HCEC 1CT (cell line): ENCODE data around the gene NPFFR1.

Experiments
- DNase-seq: peaks from one replicate; pipeline ENCODE4 v3.0.0-alpha.2; 2017

Gene NPFFR1

DNA sequence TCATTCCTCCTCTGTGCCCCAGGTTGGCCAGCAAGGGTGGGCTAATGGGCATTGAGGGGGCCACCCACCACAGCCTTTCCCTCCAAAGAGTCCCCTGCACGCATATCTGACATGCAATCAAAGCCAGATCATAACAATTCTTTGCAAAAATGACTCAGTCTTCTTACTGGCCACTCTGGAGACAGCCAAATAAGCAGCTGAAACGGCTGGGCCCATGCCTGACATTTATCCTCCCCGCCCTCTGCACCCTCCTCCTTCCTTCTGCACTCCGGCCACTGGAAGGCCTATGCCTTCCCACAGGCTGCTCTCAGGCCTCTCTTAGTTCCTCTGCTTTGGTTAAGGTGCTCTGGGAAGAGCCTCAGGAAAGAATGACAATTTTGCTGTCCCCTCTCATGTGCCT is 29.2 kb upstream of the NPFFR1 start:
- peak; percentile 15 for DNase-seq

DNA sequence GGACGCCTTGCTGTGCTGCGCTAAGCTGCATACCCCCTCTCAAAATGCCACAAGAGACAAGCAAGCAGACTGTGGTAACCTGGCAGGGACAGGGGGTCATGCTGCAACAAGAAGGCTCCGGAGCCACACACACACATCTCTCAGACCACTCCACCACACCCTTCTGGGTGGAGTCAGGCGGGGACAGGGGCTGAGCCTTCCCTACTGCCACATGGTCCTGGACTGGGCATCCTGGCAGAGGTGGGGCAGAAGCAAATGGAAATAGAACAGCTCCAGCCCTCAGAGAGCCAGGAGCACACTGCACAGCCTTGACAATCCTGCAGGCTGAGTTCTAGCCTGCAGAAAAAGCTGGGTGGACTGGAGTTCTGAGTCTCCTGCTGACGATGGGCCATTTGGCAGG is 28.4 kb upstream of the NPFFR1 start:
- DNase-seq: no peak

DNA sequence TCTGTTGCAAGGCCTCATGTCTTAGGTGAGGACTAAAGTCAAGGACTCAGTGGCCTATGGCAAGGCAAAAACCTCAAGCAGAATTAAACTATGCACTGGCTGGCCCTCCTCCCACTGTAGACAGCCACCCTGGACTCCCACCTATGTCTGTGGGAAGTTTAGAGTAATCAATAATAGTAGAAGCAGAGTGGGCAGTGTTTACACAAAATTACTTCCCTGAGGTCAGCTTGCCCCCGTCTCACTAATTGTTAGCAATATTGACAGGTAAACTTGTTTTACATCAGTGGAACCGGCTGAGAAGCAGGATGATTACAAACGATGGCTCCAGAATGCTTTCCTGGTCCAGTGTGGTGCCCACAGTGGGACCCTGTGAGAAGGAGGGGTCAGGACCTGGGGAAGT is 27.9 kb upstream of the NPFFR1 start:
- no peak for DNase-seq

DNA sequence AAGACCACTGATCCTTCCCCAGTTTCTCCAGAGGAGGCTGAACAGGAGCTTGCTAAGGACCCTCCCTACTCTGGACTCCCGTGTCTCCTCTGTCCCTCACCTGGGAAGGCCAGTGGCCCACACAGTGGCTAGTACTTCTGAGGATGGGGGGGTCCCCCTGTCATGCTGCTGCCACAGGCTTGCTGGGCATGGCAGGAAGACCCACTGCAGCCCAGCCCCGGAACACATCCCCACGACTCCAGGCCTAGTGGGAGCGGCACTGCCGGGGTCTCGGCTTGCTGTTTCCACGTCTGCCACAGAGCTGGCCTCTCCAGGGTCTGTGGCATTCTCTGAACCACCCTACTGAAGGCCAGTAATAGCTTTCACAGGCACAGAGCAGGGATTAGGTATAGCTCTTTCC is 25.9 kb upstream of the NPFFR1 start:
- DNase-seq: no peak

DNA sequence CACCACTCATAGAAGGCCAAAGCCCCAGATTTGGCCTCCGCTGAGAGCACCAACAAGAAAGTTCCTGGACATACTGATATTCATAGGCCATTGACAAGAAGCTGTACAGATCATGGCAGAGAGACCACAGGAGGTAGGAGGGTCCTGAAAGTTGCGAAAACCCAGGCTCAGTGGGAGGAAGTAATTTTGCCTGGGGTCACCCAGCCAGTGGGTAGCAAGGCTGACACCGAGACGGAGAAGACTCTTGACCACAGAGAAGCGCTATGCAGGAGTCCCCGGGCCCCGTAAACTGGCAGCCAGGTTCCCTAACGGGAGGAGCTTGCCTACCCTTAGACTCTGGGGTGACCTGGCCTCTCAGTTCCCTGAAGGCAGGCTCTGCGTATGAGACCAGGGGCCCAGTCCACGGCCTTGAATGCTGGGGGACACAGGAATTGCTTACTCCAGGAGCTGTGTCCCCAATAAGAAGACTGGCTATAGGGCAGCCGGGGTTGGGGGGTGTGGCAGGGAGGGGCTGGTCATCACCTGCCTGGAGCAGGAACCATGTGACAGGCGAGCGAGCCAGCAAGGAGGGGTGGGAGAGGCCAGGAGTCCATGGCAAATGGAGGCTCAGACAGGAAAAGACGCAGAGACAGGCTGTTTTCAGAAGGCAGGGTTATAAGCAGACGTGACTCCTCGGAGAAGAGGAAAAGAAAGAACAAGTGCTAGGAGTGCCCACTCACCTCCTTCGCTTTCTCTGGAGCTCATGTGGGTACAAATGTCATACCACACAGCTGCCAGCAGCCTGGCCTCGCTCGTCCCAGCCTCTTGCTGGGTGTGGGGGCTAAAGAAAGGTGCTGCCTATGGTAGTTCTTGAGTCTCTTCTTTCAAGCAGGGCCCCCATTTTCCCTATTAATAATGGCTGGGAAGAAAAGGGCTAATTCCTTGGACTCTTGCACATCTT is 24.6 kb upstream of the NPFFR1 start:
- no peak for DNase-seq

DNA sequence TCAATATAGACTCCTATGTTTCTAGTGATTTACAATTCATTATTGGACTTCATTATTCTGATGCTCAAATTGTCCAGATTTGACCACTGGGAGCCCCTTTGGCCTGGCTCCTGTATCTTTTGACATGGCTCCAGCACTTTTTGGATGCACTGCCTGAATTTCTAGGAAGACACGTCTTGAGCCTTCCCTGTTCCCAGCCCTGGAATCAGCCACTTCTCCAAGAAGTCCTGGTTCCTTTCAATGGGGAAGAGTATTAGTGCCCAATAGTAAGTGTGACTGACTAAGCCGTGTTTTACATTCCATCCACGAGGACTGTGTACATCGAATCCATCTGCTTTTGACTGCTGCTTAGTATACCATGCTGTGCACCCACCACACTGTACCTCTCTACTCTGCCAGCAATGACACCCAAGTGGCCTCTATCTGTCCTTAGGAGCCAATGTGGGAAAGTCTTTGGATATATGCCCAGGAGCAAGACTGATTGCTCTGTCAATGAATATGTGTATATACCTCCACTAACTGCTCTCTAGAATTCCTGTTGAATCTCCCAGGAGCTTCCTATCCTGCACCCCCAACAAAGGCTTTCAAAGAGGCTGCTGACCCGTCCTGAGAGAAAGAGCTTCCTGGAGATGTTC is 23.2 kb upstream of the NPFFR1 start:
- no peak for DNase-seq

DNA sequence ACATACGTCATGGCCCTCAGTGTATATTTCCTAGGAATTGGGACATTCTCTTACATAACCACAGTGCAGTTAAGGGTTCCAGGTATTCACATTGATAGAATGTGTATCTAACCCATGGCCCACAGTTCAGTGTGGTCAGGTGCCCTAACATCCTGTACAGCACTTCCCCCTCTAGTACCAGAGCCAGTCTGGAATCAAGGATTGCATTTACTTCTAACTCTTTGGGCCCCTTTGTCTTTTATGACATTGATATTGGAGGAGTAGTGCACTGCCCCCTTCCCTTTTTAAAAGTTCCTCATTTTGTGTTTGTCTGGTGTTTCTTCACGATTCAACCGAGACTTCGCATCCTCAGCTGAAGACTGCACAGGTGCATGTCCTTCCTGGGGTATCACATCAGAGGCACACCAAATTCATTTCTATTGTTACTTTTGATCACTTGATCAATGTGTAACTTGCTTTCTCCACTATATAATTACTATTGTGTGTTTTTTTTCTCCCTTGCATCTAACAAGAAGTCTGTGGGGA is 22.4 kb upstream of the NPFFR1 start:
- DNase-seq: no peak

DNA sequence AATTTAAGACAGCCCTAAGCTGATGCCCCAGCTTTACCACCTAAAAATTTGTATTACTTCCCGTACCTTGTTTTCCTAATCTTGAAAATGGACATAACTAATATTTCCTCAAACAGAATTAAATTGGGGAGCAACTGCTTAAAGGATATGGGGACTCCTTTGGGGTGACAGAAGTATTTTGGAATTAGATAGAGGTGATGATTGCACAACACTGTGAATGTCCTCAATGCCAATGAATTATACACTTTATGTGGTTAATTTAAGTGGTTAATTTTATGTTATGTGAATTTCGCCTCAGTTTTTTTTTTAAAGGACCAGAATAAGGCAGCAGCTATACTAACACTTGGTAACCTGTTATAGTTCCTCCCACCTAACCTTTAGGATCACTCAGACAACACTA is 19.9 kb upstream of the NPFFR1 start:
- DNase-seq: no peak

DNA sequence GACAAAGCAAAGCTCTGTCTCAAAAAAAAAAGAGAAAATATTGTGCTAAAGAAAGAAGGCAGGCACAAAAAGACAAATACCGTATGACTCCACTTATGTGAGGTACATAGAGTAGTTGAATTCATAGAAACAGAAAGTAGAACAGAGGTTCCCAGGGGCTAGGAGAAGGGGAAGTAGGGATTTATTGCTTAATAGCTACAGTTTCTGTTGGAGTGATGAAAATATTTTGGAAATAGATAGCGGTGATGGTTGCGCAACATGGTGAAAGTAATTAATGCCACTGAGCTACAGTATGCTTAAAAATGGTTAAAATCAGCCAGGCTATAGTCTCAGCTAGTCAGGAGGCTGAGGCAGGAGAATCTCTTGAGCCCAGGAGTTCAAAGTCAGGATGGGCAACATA is 18.5 kb upstream of the NPFFR1 start:
- peak; percentile 23 for DNase-seq

DNA sequence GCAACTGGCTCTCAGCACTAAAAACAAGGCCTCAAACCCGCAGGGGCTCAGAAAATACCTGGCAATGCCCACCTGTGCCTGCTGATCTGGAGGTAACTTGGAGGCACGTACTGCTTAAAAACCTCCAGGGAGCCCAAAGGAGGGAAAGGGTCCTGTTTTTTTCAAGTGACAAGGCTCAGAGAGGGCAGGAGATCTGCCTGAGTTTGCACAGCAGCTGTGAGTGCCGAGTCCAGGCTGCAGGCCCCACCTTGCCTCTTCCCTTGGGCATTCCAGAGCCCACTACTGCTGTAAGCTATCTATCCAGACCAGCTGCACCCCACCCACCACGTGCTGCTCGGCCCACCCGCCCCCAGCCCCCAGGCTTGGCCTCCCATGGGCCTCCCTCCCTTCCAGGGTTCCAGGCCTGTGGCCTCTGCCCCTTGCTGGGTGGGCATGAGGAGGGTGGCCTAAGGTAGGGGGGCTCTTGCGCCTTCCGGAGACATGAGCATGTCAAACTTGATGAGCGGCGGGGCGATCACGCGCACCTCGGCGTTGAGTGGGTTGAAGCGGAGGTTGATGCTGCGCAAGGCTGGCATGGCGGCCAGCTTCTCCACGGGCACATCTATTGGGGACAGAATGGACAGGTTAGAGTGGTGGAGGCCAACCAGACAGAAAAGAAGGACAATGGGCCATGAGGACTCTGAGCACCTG is 17.2 kb upstream of the NPFFR1 start:
- DNase-seq: no peak

DNA sequence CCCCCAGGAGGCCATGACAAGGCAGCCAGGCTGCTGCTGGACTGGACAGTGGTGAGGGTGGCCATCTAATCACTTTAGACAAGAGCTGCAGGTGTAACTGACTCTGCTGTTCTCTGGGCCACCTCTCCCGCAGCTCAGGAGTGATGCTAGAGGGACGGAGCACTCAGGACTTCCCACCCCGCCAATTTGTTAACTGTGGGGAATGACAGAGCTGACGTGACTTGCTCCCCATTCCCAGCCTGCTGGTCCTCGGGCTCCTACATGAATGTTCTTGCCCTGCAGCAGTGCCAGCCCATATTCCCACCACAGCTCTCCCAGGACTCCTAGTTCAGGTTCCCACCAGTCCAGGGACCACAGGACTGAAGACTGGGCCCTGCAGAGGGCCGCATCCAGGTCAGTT is 16.7 kb upstream of the NPFFR1 start:
- no peak for DNase-seq

DNA sequence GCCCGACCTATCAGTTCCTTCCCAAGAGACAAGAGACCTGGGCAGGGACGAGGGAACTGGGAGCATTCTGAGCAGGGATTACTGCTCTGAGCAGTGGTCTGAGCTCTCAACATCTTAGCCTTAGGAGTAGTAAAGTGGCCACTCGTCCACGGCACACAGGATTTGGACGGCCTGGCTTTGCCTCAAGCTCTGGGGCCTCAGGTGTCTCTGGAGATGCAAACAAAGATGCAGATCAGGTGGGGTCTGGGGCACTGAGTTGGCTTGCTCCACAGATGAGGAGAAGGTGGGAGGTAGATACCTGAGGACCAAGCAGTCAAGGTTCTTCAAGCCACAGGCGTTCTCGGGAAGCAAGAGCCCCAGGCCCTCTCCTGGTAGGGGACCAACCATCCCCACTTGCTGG is 16.1 kb upstream of the NPFFR1 start:
- DNase-seq: no peak

DNA sequence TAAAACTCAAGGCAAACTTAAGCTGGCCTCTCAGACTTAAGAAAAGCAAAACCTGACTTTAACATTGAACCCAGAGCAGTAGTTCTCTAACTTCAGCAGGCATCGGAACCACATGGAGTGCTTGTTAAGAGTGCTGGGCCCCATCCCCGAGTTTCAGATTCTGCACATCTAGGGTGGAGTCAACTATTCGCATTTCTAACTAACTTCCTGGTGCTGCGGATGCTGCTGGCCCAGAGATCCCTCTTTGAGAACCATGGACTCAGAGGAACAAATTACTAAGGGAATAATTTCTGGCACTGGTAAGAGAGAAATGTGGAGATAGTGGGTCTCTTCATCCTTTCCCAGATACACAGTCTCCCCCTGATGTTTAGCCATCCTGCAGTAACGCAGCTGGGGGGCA is 14.6 kb upstream of the NPFFR1 start:
- no peak for DNase-seq

DNA sequence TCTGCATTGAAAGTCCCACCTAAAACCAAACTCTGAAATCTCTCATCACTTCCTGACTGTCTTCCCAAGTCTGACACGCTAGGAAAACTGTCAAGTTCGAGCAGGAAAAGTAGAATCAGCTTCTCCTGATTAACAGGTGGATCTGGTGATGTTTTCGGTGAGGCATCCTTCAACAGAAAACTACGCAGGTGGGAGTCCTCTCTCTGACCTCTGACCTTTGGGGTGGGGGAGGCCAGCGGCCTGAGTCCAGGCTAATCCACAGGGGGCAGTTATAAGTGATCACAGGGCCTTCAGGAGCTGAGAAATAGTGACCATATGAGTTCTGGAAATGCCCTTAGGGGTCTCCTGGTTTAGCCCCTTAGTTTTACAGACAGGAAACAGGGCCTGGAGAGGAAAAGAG is 13.4 kb upstream of the NPFFR1 start:
- no peak for DNase-seq

DNA sequence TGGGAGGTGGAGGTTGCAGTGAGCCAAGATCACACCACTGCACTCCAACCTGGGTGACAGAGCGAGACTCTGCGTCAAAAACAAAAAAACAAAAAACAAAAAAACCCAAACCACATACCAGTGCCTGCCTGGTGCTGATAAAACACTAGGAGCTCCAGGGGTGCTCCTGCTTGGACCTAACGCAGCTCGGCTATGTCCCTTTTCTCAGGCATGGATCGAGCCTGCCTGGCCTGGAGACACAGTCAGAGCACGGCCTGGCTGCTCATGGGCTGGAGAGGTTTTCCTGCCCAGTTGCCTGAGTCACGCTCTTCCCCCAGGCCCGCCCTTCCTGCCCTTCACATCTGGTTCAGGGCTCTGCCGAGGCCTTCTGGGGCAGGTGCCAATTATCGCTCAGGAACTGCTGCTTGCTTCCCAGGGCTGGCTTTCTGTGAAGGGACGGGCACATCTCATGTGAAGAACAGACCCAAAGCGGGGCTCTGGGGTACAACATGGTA is 12.6 kb upstream of the NPFFR1 start:
- DNase-seq: peak; percentile 95

DNA sequence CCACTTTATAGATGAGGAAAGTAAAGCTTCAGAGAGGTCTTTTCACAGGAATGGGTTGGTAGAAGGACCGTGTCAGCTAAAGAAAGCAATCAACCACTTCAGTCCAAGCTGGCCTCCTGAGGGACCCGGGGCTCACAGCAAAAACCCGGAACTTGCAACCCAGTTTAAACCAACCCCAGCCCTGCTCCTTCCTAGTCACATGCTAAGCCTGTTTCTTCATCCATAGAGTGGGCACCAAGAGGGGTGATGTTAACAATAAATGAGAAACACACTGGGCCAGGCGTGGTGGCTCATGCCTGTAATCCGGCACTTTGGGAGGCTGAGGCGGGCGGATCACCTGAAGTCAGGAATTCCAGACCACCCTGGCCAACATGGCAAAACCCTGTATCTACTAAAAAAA is 12.1 kb upstream of the NPFFR1 start:
- DNase-seq: no peak

DNA sequence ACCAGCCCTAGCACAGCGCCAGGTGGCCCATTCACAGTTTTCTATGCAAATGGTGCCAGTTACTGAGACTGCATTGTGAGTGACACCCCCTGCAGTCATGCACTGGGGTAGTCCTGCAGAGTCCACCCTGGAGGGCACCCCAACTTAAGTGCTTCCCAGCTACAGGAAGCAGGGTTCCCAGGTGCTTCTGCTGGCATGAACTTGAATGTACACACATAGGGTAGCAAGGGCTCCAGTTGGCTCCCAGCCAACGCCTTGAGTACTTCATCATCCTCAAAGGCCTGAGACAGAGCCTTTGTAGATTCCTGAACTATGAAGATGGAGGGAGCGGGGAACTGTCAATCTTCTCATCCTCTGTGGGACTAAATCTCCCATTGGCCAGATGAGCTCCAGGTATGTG is 11.5 kb upstream of the NPFFR1 start:
- DNase-seq: no peak

DNA sequence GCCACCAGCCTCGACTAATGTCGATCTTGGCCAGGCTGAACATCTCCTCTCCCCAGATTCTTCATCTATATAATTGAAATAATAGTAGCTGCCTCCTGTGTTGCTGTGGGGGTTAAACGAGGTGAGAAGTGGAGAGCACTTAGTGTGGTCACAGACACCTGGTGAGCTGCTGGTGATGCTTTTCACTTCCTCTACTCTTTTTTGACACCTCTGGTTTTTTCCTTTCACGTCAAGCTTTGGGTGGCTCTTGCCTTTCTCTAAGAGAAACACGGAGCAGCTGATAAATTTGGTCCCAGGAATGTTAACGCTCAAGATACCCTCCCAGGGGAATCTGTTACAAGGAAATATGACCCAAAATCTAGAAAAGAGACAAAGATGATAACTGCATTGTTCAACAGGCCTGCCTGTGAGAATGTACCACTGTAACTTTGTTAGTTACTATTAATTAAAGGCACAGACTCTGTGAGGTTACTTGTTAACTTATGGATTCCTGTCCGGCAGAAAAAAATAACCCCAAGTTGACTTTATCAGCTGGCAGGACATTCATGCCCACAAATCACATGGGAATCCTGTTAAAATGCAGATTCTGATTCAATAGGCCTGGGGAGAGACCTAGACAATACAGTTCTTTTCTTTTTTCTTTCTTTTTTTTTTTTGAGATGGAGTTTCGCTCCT is 9.5 kb upstream of the NPFFR1 start:
- DNase-seq: no peak

DNA sequence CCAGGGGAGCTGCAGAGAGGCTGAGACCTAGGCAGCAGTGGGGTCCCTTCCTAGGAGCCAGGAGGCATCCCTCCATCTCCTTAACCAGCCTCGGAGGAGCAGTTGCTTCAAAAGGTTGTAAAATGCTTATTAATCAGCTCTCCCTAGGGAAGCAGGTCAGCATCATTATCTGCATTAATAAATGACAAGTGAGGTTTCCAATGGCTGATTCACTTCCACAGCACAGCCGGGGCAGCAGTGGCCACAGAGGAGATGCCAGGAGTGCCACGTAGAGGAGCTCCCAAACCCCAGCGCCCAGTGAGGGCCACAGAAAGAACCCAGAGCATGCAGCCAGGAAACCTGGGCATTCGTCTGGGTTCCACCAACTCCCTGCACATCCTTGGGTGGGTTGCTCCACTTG is 8.2 kb upstream of the NPFFR1 start:
- no peak for DNase-seq

DNA sequence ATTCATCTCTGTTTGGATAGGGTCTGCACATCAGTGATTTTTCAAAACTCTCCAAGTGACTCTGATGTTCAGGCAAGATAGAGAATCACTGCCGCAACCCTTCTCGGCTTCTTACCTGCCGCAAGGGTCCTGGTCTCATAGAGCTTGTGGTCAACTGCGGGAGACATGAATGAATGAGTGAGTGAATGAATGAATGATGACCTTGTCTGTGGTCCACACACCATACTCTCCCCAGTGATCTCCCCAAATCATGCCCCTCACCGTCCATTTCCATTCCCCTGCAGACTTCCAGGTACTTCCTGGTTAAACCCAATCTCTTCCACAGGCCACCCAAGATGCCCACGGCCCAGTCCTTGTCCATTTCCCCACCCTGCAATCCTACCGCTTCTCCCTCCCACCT is 5.9 kb upstream of the NPFFR1 start:
- no peak for DNase-seq

DNA sequence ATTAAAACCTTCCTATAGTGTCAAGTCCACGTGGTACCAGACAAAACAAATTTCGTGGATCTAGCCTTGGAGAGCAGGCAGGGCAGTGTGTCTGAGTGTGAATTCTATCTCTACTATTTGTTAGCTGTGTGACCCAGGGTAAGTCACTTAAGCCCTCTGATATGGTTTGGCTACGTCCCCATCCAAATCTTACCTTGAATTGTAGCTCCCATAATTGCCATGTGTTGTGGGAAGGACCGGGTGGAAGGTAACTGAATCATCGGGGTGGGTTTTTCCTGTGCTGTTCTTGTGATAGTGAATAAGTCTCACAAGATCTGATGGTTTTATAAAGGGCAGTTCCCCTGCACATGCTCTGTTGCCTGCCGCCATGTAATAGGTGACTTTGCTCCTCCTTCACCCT is 2.8 kb upstream of the NPFFR1 start:
- no peak for DNase-seq

DNA sequence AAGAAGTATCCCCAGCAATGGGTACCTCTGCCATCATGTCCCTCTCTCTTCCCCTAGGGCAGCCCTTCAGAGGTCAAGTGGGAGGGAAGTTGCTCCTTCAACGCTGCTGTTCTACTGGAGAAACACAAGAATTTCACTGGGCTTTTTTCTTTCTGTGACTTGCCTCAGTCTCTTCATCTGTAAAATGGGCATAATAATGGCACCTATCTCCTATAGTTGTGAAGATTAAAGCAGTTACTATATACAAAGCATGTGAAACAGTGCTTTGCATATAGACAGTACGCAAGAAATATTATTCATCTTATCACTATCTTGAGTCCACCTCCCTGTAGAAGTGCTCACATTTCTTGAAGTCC is 1.6 kb upstream of the NPFFR1 start:
- DNase-seq: no peak
